ENCODE measurements around the gene EFCAB7.

Gene EFCAB7

GRCh38 chr1:63611231-63611630, 87.9 kb downstream of the EFCAB7 start:
- DNase-seq: no peak

- no peak for DNase-seq
These were observed 89.2 kb downstream of the EFCAB7 start for GRCh38 chr1:63612564-63612963.

- DNase-seq: no peak
These were observed 89.6 kb downstream of the EFCAB7 start for GRCh38 chr1:63612971-63613370.

DNA sequence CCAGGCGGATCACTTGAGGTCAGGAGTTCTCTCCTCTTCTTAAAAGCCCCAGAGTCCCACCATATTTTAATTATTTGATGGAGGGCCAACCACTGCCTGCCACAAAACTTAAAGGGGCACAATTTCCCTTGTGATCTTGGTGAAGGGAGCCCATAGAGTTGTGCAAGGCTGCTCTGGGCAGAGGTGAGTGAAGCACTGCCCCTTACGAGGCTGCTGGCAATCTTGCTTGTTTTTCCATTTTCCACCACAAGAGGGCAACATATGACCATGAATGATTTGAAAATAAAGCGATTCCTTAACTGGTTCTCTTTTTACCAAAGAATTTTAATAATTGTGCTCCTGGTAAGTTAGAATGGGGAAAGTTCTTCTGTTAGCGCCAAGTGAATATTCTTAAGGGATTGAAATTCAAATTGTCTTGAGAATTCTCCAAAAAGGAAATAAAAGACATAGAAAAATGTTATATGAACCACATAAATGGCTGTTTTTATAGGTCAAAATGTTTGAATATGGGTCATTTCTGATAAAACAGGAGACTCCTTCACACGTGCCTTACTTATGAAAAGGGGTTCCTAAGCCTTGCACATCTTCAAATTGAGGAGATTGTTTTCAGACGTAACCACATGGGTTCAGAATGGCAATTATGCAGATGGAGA, 92.6 kb downstream of the EFCAB7 start:
- DNase-seq: peak; percentile 54

- DNase-seq: no peak
These were observed 94.1 kb downstream of the EFCAB7 start for GRCh38 chr1:63617450-63617849.

DNA sequence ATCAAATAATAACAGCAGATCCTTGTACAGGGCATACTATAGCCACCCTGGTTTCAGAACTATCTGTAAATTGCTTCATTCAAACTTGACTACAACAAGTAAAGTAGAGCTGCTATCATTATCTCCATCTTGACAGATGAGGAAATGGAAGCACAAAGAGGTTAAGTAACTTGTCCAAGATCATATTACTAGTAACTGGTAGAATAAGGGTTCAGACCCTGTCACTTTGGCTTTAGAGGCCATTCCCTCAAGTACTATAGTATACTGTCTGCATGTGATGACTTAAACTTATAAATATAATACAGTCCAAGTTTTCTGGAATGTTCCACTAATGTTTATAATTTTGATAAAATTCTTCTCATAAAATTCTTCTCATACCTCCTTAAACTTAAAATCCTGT, 94.7 kb downstream of the EFCAB7 start:
- DNase-seq: no peak

GRCh38 chr1:63619558-63619957, 96.2 kb downstream of the EFCAB7 start:
- DNase-seq: no peak

- DNase-seq: no peak
These were observed 97.3 kb downstream of the EFCAB7 start for GRCh38 chr1:63620671-63621070.

- no peak for DNase-seq
These were observed 97.8 kb downstream of the EFCAB7 start for GRCh38 chr1:63621075-63621474.

GRCh38 chr1:63621698-63622097, 98.4 kb downstream of the EFCAB7 start:
- no peak for DNase-seq

Data from NCI-H1105 (cell line).